GM18867 (cell line): ENCODE measurements around the gene MAMSTR.
"Not testable (repeated sequence)": the region's sequence is repeated elsewhere in the genome, so short reads cannot be mapped to it uniquely, and the experiment has no call there.

Experiments
- ATAC-seq: cut with Tn5 transposase; IDR thresholded peaks from one replicate; pipeline ENCODE4 v1.9.1; 2021; ENCODE audit warnings: mild to moderate bottlenecking, moderate library complexity; ENCODE audit not compliant: unreplicated experiment

MAMSTR gene

GRCh38 chr19:48719263-48720171 lies at the start of gene MAMSTR:
MAMSTR (minus strand) TSS chr19:48719725; CDS start chr19:48719031, 694 bp downstream.
- no peak for ATAC-seq

GRCh38 chr19:48768994-48769713 lies 49.6 kb upstream of the MAMSTR start:
- ATAC-seq = no peak

- not testable (repeated sequence) for ATAC-seq
Observed at GRCh38 chr19:48768171-48768753, 48.7 kb upstream of the MAMSTR start.

GRCh38 chr19:48765816-48766215 lies 46.3 kb upstream of the MAMSTR start:
- not testable (repeated sequence) for ATAC-seq

- ATAC-seq = no peak
Observed at GRCh38 chr19:48760504-48761205, 41.1 kb upstream of the MAMSTR start.

- no peak for ATAC-seq
Observed at GRCh38 chr19:48757741-48758144, 38.2 kb upstream of the MAMSTR start.

GRCh38 chr19:48757089-48757675 lies 37.7 kb upstream of the MAMSTR start:
- no peak for ATAC-seq

GRCh38 chr19:48756686-48757085 lies 37.2 kb upstream of the MAMSTR start:
- ATAC-seq = no peak

- no peak for ATAC-seq
Observed at GRCh38 chr19:48756212-48756611, 36.7 kb upstream of the MAMSTR start.

- ATAC-seq = no peak
Observed at GRCh38 chr19:48755787-48756186, 36.3 kb upstream of the MAMSTR start.

- no peak for ATAC-seq
Observed at GRCh38 chr19:48755084-48755641, 35.6 kb upstream of the MAMSTR start, which contains the start of gene FGF21. FGF21 (plus strand) TSS chr19:48755524; CDS start chr19:48756237, 713 bp downstream.

GRCh38 chr19:48752496-48753365 lies 33.2 kb upstream of the MAMSTR start, which contains the start of gene FUT1:
FUT1 (minus strand) TSS chr19:48752641; CDS start chr19:48751281, 1,360 bp downstream.
- ATAC-seq = no peak

- no peak for ATAC-seq
Observed at GRCh38 chr19:48751845-48752495, 32.4 kb upstream of the MAMSTR start.

GRCh38 chr19:48750771-48751504 lies 31.4 kb upstream of the MAMSTR start:
- no peak for ATAC-seq

- ATAC-seq = no peak
Observed at GRCh38 chr19:48750351-48750750, 30.8 kb upstream of the MAMSTR start.

- ATAC-seq = no peak
Observed at GRCh38 chr19:48749571-48750198, 30.2 kb upstream of the MAMSTR start.
